ENCODE measurements around the gene VPS39.

DNA sequence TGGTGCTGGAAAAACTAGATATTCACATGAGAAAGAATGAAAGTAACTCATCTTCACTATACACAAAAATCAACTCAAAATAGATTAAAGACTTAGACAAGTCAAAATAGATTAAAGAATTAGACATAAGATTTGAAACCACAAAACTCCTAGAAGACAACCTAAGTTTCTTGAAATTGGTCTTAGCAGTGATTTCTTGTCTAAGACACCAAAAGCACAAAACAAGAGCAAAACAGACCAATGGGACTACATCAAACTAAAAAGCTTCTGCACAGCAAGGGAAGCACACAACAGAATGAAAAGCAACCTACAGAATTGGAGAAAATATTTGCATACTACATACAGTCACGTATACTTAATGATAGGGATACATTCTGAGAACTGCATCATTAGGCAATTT, 6.5 kb upstream of the VPS39 start:
- TF ChIP-seq, protein P1, sequence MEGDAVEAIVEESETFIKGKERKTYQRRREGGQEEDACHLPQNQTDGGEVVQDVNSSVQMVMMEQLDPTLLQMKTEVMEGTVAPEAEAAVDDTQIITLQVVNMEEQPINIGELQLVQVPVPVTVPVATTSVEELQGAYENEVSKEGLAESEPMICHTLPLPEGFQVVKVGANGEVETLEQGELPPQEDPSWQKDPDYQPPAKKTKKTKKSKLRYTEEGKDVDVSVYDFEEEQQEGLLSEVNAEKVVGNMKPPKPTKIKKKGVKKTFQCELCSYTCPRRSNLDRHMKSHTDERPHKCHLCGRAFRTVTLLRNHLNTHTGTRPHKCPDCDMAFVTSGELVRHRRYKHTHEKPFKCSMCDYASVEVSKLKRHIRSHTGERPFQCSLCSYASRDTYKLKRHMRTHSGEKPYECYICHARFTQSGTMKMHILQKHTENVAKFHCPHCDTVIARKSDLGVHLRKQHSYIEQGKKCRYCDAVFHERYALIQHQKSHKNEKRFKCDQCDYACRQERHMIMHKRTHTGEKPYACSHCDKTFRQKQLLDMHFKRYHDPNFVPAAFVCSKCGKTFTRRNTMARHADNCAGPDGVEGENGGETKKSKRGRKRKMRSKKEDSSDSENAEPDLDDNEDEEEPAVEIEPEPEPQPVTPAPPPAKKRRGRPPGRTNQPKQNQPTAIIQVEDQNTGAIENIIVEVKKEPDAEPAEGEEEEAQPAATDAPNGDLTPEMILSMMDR (IDR thresholded peaks at IDR 0.05; ENCODE audit: insufficient read depth, low read length) = no peak
- no peak for TF ChIP-seq POLR2AphosphoS5 (IDR thresholded peaks at IDR 0.05; ENCODE audit: low read depth)

All from HL-60 (cell line).